Superior temporal gyrus (tissue), 1 donor: ENCODE data around the gene GPR180.
A peak's percentile ranks its signal among the peaks of the same experiment; 100 is the strongest.

ENCODE experiments used
- DNase-seq: peaks from one replicate; pipeline ENCODE4 v3.0.0-alpha.2; 2016; ENCODE audit errors: extremely low spot score

The GPR180 gene

GRCh38 chr13:94656176-94656575 lies 54.5 kb downstream of the GPR180 start:
- no peak for DNase-seq

DNA sequence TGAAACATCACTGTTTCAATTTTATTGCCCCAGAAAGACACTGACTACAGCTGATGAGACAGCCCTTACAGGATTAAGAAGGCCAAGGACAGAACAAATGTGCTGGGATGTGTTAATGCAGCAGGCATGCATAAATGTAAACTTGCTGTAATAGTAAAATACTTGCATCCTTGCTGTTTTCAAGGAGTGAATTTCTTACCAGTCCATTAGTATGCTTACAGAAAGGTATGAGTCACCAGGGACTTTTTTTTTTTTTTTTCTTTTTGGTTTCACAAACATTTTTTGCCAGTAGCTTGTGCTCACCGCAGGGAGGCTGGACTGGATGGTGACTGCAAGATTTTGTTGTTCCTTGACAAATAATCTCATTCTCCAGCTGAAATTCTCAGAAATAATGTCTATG lies 55.1 kb downstream of the GPR180 start:
- DNase-seq = no peak

DNA sequence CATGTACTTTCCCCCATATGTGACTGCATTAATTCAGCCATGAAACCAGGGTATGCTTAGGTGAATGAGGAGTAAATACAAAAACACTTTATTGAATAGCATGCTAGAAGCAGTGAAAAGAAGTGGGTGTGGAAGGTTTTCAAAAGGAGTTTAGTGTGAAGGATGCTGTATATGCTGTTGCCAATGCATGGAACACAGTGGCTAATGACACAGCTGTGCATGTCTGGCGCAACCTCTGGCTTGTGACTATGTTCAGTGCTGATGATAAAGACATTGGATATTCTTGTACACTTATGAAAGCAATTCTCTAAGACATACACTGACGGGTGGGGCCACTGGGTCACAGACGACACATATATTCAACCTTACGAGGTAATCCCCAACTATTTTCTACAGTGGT lies 55.5 kb downstream of the GPR180 start:
- DNase-seq = no peak

DNA sequence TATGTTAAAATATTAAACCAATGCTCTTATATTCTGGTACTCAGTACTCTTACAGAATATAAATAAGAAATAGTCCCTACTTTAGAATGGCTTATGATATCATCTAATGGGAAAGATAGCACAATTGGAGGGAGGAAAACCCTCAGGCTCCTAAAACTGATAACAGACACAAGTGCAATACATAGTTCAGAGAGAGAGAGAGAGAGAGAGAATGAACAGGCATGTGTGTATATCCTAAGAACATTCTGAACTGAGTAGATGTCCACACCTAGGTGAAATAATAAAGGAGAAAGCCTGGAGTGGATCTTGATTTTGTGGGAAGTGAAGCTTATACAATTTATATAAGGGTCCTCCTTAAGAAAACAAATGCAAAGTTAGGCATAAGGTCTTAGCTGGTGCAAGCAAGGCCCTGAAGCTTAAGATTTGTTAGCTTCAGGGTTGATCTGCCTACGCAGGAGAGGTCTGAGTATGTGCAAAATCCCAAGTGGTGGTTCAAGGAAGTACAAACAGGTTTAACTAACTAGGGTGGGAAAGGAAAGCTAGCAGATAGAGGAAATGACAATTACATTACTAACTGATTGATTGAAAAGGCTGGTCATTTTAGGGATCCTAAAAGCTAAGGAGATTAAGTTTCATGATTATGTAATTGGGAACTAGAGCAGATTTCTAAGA lies 57.4 kb downstream of the GPR180 start:
- DNase-seq = no peak

- DNase-seq = no peak
Measured at GRCh38 chr13:94659598-94659946, 57.9 kb downstream of the GPR180 start.

- DNase-seq = peak; percentile 55
Measured at GRCh38 chr13:94660695-94661326, 59.2 kb downstream of the GPR180 start.

GRCh38 chr13:94661406-94661805 lies 59.7 kb downstream of the GPR180 start:
- DNase-seq = no peak

- DNase-seq = no peak
Measured at GRCh38 chr13:94662274-94662945, 60.8 kb downstream of the GPR180 start.

GRCh38 chr13:94664889-94665288 lies 63.2 kb downstream of the GPR180 start:
- DNase-seq = no peak

- no peak for DNase-seq
Measured at GRCh38 chr13:94666065-94666464, 64.4 kb downstream of the GPR180 start.

- no peak for DNase-seq
Measured at GRCh38 chr13:94667190-94667589, 65.5 kb downstream of the GPR180 start.

- no peak for DNase-seq
Measured at GRCh38 chr13:94672400-94672799, 70.7 kb downstream of the GPR180 start.

DNA sequence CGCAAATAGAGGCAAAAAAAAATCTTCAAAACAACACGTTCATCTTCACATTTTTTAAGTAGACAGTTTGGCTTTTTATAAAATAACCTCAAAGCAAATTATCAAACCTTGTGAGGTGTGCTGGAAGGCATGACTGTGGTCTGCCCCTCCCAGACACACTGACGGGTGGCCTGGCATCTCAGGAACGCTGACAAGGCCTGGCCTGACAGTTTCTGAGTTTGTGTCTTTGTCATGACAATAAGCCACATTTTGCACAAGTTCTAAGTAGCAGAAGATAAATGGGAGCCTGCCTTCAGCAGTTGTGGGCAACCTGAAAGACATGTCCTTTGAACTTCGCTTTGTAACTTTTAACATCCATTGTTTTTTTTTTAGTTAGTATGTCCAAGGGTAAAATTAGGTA lies 72.2 kb downstream of the GPR180 start:
- no peak for DNase-seq

DNA sequence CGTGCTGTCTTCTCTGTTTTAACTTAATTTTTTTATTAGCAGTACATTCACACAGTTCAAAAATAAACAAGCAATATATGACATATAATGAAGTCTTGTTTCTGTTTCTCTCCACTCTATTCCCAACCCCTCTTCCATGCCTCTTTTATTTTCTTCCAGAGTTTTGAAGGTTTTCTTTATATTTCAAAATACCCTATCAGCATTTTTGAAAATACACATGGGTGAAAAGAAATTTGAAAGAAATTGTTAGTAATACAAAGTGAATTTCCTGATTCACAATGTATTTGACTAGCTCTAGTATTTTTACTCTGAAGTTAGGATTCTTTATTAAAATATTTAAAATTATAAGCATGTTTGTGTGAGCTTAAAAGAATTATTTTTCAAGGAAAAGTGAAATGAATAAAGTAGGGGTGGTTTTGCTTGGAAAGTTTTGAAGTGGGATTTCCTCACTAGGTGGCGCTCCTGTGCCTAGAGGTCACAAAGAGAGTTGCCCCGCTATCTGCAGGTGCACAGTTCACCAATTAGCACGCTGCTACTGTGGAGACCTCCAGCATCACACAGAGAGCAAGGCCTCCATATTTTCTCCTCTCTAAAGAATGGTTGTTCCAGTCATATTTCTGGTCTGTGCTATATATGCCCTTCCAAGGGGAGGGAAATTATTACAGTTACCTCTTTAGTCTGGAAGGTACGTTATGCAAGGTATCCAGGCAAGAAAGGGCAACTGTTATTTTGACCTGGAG lies 73.1 kb downstream of the GPR180 start:
- peak; percentile 72 for DNase-seq

DNA sequence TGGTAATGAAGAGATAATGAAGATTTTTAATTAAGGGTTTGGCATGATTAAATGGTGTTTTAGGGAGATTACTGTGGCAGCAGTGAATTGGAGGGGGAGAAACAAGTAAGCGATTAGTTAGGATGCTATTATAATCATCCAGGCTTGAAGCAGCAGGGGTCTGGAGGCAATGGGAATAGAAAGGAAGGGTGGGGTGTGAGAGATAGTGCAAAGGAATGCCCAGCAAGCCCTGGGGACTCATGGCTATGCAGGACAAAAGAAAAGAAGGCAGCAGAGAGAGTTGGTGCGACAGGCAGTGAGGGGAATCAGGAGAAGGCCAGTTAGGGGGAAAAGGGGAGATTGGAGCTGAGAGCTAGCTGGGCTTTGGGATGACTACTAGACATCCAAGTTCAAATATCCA lies 76.1 kb downstream of the GPR180 start:
- no peak for DNase-seq

DNA sequence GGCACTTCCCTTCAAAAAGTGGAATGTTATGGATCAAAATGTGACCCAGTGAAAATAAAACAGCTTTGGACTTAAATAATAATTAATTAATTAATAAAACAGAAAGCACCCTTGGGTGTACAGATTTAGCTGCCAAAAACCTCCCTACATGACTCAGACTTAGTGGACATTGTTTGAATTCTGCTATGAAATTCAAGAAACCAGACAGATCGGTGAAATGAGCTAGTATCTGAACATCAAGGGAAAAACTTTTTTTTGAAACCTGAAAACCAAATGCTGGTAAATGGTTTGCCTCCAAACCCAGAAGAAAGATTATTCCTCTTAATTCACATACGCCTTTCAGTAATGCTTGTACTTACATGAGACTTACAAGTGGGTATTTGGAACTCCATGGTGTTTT lies 77.2 kb downstream of the GPR180 start:
- no peak for DNase-seq

DNA sequence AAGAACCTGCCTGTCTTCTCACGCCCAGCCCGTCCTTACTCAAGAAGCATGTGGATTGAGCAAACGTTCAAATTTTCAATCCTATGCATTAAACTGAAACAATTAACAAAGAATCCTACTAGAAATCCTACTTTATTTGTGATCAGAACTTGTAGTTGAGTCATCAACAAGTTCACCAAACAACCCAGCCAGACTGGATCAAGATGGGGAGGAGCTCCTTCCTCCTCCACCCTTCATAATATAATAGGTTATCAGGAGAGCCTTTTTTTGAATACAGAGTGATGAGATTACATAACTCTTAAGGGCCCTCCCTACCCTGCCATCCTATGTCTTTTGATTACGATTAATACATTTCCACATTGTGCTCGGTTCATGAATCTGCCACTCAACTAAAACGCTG lies 78.0 kb downstream of the GPR180 start:
- no peak for DNase-seq

- DNase-seq = no peak
Measured at GRCh38 chr13:94682229-94682628, 80.6 kb downstream of the GPR180 start.

DNA sequence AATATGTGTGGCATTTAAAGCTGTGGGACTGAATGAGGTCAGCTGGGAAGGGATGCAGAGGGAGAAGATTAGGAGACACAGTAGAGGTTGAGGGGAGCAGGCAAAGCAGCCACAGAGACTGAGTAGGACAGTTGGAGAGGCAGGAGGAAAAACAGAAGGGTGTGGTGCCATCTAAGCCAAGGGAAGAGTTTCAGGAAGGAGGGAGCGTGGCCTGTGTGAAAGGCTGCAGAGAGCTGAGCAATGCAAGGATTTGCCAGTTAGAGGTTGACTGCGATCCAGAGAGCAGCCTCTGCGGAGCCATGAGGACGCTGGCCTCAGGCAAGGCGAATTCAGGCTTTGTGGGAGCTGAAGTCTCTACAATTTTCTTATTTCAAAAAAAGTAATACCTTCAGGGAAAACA lies 81.8 kb downstream of the GPR180 start:
- no peak for DNase-seq
